SU-DHL-6 (cell line): Measurements from ENCODE around the gene RASL10A.

Experiments used
- H2AFZ ChIP-seq: fragments of 200-600 bp; sonication (generic); 2 replicates; pipeline ENCODE4 v1.6.1; 2014; ENCODE audit warnings: low read depth, mild to moderate bottlenecking, moderate library complexity, mixed read lengths, antibody characterized with exemption, low read length; ENCODE audit not compliant: severe bottlenecking
- H3F3A ChIP-seq: fragments of 200-600 bp; shearing (Covaris generic); 2 replicates; pipeline ENCODE4 v1.6.0; 2016; ENCODE audit warnings: antibody characterized with exemption, mild to moderate bottlenecking; ENCODE audit not compliant: insufficient read depth
- H3K27ac ChIP-seq: fragments of 200-600 bp; sonication (generic); 2 replicates; pipeline ENCODE4 v1.5.1; 2016; ENCODE audit warnings: low read depth, mild to moderate bottlenecking, low read length, moderate library complexity, mixed read lengths
- H3K27me3 ChIP-seq: fragments of 200-600 bp; sonication (generic), shearing (Covaris generic); 2 replicates; pipeline ENCODE4 v1.6.0; 2014; ENCODE audit warnings: mild to moderate bottlenecking, low read length
- H3K36me3 ChIP-seq: fragments of 200-600 bp; sonication (generic); 2 replicates; pipeline ENCODE4 v1.6.1; 2014; ENCODE audit warnings: mild to moderate bottlenecking, low read length, mixed read lengths
- H3K4me2 ChIP-seq: fragments of 300-600, 200-600 bp; shearing (Covaris generic), sonication (generic); 2 replicates; pipeline ENCODE4 v1.6.0; 2014; ENCODE audit warnings: low read length, low read depth, mild to moderate bottlenecking; ENCODE audit not compliant: poor library complexity, severe bottlenecking
- H3K4me3 ChIP-seq: fragments of 200-600 bp; sonication (generic); 2 replicates; pipeline ENCODE4 v1.5.1; 2014; ENCODE audit warnings: antibody characterized with exemption, low read length, mild to moderate bottlenecking, mixed read lengths; ENCODE audit not compliant: insufficient read depth, poor library complexity, severe bottlenecking
- H3K79me2 ChIP-seq: fragments of 200-600 bp; sonication (generic); 2 replicates; pipeline ENCODE4 v1.6.1; 2014; ENCODE audit warnings: mild to moderate bottlenecking, low read length, moderate library complexity; ENCODE audit not compliant: insufficient read depth
- H3K9ac ChIP-seq: fragments of 200-600 bp; sonication (generic); 2 replicates; pipeline ENCODE4 v1.7.0; 2014; ENCODE audit warnings: mild to moderate bottlenecking, low read length
- H3K9me2 ChIP-seq: fragments of 200-600 bp; sonication (generic); replicated peaks from 2 replicates; pipeline ENCODE4 v1.6.1; 2014; ENCODE audit warnings: low read length; ENCODE audit not compliant: insufficient read depth
- H3K9me3 ChIP-seq: fragments of 200-600 bp; sonication (generic); 2 replicates; pipeline ENCODE4 v1.6.1; 2014; ENCODE audit warnings: low read length, mixed read lengths; ENCODE audit not compliant: insufficient read depth
- H4K20me1 ChIP-seq: fragments of 200-600 bp; sonication (generic); 2 replicates; pipeline ENCODE4 v1.6.1; 2014; ENCODE audit warnings: low read depth, mild to moderate bottlenecking, antibody characterized with exemption, low read length, moderate library complexity, mixed read lengths
- EZH2phosphoT487 ChIP-seq: fragments of 200-600 bp; sonication (generic), shearing (Covaris generic); conservative IDR thresholded peaks from 2 replicates; pipeline ENCODE4 v1.6.1; 2018; ENCODE audit warnings: mild to moderate bottlenecking, antibody characterized with exemption, low read length, moderate library complexity, mixed read lengths
- TF ChIP-seq, protein P1 (sequence below): fragments of 200-600 bp; sonication (generic); IDR thresholded peaks from one replicate; pipeline ENCODE4 v1.5.1; 2017; ENCODE audit warnings: antibody characterized with exemption, mild to moderate bottlenecking, low read length, moderate library complexity; ENCODE audit not compliant: insufficient read depth, poor library complexity, severe bottlenecking

RASL10A gene

DNA sequence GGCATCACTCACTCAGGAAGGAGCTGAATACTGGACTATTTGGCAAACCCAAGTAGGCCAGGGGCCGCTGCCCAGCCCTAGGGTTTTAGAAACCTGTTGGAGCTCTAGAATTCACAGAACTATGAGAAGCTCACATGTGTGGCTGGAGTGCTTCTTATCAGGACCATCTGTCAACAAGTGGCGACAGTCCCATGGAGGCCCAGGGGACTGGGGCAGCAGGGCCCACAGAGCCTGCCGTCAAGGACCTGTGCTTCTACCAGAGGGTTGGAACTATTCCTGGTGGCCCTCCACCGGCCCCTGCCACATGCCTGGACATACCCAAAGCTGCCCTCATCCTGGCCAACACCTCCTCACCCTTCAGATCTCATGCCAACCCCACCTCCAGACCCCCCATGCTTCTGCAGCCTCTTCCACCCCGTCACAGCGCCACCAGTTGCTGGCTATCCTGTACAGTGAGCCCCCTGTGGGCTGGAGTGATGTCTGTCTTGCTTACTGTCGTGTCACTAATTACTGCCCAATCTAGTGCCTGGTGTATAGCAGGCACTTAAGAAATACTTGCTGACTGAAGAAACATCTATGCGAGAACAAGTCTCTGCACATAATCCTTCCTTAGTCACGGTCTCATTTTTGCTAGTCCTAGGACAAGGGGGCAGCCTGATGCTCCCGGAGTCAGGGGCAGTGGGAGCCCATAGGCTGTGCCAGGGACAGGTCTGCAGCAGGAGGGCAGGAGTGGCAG, 27.2 kb upstream of the RASL10A start:
- Histone ChIP-seq H4K20me1 (no peaks in the 10 kb centered on the region), H3K27me3 (no peaks in the 10 kb centered on the region), H3K4me3 (no peak overlapping the region), H3K9ac (no peak overlapping the region), H3K9me3 (no peaks in the 10 kb centered on the region), H3K36me3 (peaks cover 4% of the 10 kb centered on the region; the same call in 1 of the 2 replicates), H2AFZ (no peak overlapping the region), H3F3A (no peaks in the 10 kb centered on the region), H3K27ac (no peak overlapping the region), H3K79me2 (no peaks in the 10 kb centered on the region), H3K4me2 (no peak overlapping the region), H3K9me2 (no peaks in the 10 kb centered on the region)
- no peak for TF ChIP-seq EZH2phosphoT487
- TF ChIP-seq, protein P1, sequence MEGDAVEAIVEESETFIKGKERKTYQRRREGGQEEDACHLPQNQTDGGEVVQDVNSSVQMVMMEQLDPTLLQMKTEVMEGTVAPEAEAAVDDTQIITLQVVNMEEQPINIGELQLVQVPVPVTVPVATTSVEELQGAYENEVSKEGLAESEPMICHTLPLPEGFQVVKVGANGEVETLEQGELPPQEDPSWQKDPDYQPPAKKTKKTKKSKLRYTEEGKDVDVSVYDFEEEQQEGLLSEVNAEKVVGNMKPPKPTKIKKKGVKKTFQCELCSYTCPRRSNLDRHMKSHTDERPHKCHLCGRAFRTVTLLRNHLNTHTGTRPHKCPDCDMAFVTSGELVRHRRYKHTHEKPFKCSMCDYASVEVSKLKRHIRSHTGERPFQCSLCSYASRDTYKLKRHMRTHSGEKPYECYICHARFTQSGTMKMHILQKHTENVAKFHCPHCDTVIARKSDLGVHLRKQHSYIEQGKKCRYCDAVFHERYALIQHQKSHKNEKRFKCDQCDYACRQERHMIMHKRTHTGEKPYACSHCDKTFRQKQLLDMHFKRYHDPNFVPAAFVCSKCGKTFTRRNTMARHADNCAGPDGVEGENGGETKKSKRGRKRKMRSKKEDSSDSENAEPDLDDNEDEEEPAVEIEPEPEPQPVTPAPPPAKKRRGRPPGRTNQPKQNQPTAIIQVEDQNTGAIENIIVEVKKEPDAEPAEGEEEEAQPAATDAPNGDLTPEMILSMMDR, result no peak

DNA sequence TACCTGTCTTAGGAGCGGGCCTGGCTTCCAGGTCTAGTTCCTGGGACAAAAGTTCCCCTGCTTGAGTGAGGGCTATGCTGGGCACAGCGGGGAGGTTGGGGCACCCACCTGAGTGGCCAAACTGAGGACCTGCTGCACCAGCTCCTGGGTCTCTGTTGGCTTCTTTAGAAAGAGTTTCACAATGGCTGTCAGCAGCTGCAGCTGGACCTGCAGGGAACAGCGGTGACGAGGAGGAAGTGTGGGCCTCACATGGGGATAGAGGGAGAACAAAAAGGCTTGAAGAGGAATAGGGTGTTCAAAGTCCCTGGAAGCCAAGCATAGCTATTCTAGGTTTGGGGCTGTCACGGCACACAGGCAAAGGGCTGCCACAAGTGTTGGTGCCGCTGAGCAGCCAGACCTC, 26.7 kb upstream of the RASL10A start:
- Histone ChIP-seq H3K79me2 (no peaks in the 10 kb centered on the region), H3K9ac (no peak overlapping the region), H4K20me1 (no peaks in the 10 kb centered on the region), H3K9me2 (no peaks in the 10 kb centered on the region), H3K36me3 (no peaks in the 10 kb centered on the region), H3K27me3 (no peaks in the 10 kb centered on the region), H3K27ac (no peak overlapping the region), H3K4me3 (no peak overlapping the region), H3K9me3 (no peaks in the 10 kb centered on the region), H3F3A (no peaks in the 10 kb centered on the region), H3K4me2 (no peak overlapping the region), H2AFZ (no peak overlapping the region)
- no peak for TF ChIP-seq EZH2phosphoT487
- TF ChIP-seq, protein P1, result no peak

DNA sequence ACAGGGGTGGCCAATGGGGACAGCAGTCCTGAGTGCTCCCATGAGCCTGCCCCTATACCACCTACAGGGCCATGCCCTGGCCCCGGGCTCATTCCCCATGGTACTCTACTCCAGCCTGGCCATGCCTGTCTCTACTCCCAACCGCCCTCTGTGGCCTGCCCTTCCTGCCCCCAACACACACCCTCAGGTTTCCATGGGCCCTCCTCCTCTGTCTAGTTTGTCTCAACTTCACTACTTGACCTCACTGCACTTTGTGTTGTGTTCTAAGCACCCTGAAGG, 26.3 kb upstream of the RASL10A start:
- Histone ChIP-seq H3K4me3 (no peak overlapping the region), H3K27me3 (no peaks in the 10 kb centered on the region), H3K27ac (no peak overlapping the region), H2AFZ (no peak overlapping the region), H4K20me1 (no peaks in the 10 kb centered on the region), H3K79me2 (no peaks in the 10 kb centered on the region), H3F3A (no peaks in the 10 kb centered on the region), H3K36me3 (no peaks in the 10 kb centered on the region), H3K9ac (no peak overlapping the region), H3K4me2 (no peak overlapping the region), H3K9me2 (no peaks in the 10 kb centered on the region), H3K9me3 (no peaks in the 10 kb centered on the region)
- TF ChIP-seq, protein P1, result no peak
- no peak for TF ChIP-seq EZH2phosphoT487
